ENCODE data around the gene FAM107B. TPM values are rescaled to one million over a fixed set of nuclear protein-coding genes. Genes with fewer than 3 reads are reported as not detected.

Gene FAM107B
- total RNA-seq, 1 donor from 2014 or later = 67.2 TPM

GRCh38 chr10:14776546-14776945, 1.8 kb upstream of the FAM107B start:
- no peak for DNase-seq (ENCODE audit: low spot score)

GRCh38 chr10:14775656-14776055, 959 bp upstream of the FAM107B start:
- DNase-seq (ENCODE audit: low spot score) = no peak

- no peak for DNase-seq (ENCODE audit: low spot score)
These were observed 500 bp downstream of the FAM107B start for GRCh38 chr10:14774214-14774580.

GRCh38 chr10:14773551-14774213, 1.0 kb downstream of the FAM107B start:
- DNase-seq (ENCODE audit: low spot score) = no peak

- DNase-seq (ENCODE audit: low spot score) = no peak
These were observed 2.3 kb downstream of the FAM107B start for GRCh38 chr10:14772399-14772798.

- DNase-seq (ENCODE audit: low spot score) = no peak
These were observed 3.8 kb downstream of the FAM107B start for GRCh38 chr10:14770927-14771326.

GRCh38 chr10:14761372-14761771, 13.3 kb downstream of the FAM107B start:
- DNase-seq (ENCODE audit: low spot score) = no peak

- no peak for DNase-seq (ENCODE audit: low spot score)
These were observed 15.6 kb downstream of the FAM107B start for GRCh38 chr10:14758994-14759664.

- DNase-seq (ENCODE audit: low spot score) = no peak
These were observed 16.2 kb downstream of the FAM107B start for GRCh38 chr10:14758451-14758850.

GRCh38 chr10:14757986-14758385, 16.7 kb downstream of the FAM107B start:
- no peak for DNase-seq (ENCODE audit: low spot score)

GRCh38 chr10:14757394-14757793, 17.3 kb downstream of the FAM107B start:
- DNase-seq (ENCODE audit: low spot score) = no peak

- no peak for DNase-seq (ENCODE audit: low spot score)
These were observed 21.3 kb downstream of the FAM107B start for GRCh38 chr10:14753441-14753840.

GRCh38 chr10:14751921-14752320, 22.8 kb downstream of the FAM107B start:
- no peak for DNase-seq (ENCODE audit: low spot score)

- DNase-seq (ENCODE audit: low spot score) = no peak
These were observed 23.4 kb downstream of the FAM107B start for GRCh38 chr10:14751014-14751896.

GRCh38 chr10:14749070-14749809, 25.5 kb downstream of the FAM107B start:
- DNase-seq (ENCODE audit: low spot score) = no peak

GRCh38 chr10:14748441-14748840, 26.3 kb downstream of the FAM107B start:
- DNase-seq (ENCODE audit: low spot score) = no peak

- DNase-seq (ENCODE audit: low spot score) = no peak
These were observed 31.9 kb downstream of the FAM107B start for GRCh38 chr10:14742815-14743214.

- no peak for DNase-seq (ENCODE audit: low spot score)
These were observed 32.3 kb downstream of the FAM107B start for GRCh38 chr10:14742382-14742781.

GRCh38 chr10:14740684-14741247, 33.9 kb downstream of the FAM107B start:
- no peak for DNase-seq (ENCODE audit: low spot score)

GRCh38 chr10:14737808-14738545, 36.7 kb downstream of the FAM107B start:
- no peak for DNase-seq (ENCODE audit: low spot score)

- DNase-seq (ENCODE audit: low spot score) = no peak
These were observed 38.1 kb downstream of the FAM107B start for GRCh38 chr10:14736600-14737081.

Data from ureter (tissue), 1 donor.